NCI-H526 treated with DMSO at 0.1 percent for 48 hours (cell line): ENCODE results near the gene RIOK1.

Experiments
- DNase-seq: peaks from one replicate; lab custom pipeline; 2025; lab: John Stamatoyannopoulos, UW

RIOK1 gene

DNA sequence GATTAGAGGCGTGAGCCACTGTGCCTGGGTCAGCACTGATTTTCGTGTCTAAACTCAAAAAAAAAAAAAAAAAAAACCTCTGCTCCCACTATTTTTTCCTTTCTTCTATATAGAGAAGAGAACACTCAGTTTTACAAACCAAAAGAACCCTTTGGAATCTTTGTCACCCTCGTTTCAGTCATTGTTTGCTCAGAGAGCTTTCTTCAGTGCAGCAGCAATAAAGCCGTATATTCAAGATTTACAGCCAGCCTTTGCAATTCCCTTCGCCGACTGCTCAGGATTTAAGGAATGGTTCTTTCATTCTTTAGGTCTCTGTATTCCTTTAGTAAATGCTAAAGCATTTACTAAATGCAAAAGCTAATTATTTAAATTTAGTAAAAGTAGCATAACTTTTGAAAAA is 20.1 kb downstream of the RIOK1 start:
- no peak for DNase-seq

DNA sequence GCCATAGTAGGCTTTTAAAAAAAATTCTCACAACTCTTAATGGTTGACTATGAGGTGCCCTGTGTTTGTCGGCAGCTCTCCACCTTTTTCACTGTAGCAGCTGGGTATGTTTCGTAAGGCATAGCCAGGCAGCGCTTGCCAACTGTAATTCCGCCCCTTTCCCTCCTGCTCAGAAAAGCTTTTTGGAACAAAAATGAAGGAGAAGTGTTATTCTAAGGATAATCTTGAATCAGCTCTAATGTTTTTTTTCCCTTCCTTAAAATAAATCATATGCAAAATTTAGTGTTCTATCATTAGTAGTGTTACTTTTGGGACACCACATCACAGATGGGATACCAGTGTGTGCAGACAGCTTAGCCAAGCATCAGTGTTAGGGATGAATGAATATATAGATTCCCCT is 21.2 kb downstream of the RIOK1 start:
- no peak for DNase-seq

DNA sequence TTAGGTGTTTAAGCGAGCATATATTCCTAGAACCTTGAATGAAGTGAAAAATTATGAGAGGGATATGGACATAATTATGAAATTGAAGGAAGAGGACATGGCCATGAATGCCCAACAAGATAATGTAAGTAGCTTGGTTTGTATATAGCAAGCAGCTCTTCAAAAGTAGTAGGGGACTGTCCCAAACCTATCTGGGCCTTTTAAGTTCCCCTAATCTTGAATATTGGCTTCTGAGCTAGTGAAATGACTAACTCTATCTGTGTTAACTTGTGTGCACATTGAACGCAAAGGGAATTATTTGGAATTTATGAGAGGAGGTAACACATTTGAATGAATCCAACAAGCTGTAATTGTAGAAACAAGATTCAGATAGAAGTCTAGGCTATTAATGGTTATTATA is 21.7 kb downstream of the RIOK1 start:
- DNase-seq, result no peak

DNA sequence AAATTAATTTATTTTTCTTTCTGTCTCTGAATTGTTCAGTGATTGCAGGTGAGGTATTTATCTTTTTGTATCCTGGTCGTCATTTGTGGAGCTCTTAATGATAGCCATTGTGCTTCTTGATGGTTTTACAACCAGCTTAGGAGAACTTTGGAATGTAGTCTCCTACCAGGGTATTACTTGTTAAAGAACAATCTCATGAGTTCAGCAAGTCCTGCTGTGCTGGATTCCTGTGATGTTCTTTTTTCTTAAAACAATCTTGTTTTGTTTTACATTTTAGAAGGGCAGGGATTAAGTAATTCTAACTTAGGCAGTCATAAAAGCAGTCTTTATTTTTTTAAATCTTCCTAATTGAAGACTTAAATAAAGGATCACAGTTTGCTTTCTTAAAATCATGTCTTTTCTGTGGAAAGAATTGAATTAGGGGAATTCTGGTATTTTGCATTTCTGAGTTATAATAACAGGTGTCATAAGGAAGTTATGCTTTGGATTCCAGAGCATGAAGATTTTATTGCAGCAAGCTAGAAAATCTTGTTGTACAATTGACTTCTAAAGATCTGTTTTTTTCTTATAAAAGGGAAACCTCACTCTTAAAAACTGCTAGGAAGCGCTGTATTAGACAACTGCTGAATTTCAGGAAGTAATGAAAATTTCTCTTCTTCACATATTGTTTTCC is 23.7 kb downstream of the RIOK1 start:
- no peak for DNase-seq

DNA sequence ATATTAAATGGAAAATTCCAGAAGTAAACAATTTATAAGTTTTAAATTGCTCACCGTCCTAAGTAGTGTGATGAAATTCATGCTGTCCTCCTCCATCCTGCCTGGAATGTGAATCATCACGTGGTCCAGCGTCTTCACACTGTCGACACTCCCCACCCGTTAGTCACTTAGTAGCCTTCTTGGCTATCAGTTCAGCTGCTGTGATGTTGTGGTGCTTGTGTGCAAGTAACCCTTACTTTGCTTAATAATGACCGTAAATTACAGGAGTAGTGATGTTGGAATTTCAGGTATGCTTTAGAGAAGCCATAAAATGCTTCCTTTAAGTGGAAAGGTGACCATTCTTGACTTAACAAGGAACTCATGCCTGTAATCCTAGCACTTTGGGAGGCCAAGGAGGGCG is 25.2 kb downstream of the RIOK1 start:
- no peak for DNase-seq

DNA sequence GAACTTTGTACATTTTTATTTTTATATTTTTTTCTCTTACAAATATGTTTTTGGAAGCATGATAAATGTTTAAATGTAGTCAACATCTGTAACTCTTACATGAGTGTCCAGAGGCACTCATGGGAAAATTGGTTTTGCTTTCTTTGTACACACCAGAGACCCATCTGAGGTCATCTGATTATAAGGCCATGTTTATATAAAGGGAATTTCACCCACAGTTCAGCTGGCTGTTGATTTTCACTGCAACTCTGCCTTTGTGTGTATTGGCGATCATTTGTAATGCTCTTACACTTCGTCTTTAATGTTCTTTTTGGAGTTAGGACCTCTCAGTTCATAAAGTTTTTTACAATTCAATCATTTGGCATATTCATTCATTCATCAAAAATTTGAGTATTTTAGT is 28.1 kb downstream of the RIOK1 start:
- no peak for DNase-seq

DNA sequence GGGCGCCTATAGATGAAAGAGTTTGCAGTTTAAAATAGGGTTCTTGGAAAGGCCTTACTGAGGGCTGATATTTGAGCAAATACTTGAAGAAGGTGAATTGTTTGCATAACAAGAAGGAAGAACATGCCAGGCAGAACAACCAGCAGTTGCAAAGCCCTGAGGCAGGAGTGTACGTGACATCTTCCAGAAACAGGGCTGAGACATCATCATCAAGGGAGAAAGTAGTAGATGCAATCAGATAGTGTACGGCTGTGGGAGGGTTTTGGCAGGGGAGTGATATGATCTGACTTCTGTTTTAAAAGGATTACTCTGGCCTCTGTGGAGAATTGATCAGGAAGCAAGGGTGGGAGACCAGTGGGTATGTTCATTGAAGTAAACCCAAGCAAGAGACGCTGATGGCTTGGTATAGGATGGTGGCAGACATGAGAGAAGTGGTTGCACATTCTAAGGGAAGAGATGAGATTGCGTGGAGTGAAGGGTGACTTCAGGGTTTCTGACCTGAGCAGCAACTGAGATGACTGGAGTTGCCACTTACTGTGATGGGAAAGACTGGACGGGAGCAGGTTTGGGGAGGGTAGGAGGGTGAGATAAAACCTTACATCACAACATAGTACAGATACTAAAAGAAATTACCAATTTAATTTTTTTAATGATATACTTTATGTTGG is 28.8 kb downstream of the RIOK1 start:
- no peak for DNase-seq

DNA sequence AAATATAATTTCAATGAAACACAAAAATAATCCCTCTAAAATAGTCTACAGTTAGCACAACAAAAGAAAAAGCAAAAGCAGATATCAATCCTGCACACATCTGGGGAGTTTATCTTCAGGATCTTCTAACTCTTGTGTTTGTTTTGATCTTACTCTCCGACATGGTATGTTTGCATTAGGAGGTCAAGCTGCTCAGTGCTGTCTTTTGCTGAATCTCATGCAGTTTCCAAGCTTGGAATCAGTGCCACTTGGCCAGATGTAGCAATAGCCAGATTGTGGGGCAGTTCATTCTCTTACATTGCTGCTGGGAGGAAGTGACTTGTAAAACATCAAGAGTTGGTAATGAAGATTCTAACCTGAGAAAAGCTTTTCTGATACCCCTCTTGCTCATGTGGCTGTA is 29.5 kb downstream of the RIOK1 start:
- DNase-seq, result no peak

DNA sequence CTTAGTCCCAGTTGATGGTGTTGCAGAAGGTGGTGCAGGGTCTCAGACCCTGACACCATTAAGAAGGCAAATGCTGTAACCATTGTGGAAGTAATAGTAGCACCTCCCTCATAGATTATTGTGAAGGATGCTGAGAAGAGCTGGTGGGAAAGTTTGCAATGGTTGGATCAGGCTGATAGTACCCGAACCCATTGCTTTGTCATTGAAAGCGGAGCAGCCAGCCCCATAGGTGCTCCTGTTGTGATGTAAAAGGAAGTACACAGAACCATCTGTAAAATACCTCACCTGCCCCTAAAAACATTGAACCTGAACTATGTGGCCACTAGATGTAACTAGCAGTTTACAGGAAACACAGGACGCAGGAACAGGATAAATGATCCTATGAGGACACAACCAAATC is 31.5 kb downstream of the RIOK1 start:
- no peak for DNase-seq

DNA sequence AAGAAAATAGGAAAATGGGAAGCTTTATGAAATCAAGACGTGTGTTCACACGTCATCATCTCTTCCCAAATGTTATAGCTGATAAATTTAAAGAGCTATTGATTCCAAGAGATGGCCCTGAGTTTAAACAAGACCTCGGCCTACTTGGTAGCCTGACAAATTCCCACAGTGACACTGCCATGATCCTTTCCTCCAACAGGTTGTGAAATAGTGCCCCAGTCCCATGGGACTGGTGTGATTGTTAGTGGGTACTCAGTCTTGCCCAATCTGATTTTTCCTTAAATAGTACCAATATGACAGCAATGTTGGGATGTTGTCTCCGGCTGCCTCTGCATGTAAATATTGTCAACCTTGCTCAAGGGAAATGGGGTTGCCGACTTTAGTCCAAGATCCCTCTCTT is 34.5 kb downstream of the RIOK1 start:
- no peak for DNase-seq

DNA sequence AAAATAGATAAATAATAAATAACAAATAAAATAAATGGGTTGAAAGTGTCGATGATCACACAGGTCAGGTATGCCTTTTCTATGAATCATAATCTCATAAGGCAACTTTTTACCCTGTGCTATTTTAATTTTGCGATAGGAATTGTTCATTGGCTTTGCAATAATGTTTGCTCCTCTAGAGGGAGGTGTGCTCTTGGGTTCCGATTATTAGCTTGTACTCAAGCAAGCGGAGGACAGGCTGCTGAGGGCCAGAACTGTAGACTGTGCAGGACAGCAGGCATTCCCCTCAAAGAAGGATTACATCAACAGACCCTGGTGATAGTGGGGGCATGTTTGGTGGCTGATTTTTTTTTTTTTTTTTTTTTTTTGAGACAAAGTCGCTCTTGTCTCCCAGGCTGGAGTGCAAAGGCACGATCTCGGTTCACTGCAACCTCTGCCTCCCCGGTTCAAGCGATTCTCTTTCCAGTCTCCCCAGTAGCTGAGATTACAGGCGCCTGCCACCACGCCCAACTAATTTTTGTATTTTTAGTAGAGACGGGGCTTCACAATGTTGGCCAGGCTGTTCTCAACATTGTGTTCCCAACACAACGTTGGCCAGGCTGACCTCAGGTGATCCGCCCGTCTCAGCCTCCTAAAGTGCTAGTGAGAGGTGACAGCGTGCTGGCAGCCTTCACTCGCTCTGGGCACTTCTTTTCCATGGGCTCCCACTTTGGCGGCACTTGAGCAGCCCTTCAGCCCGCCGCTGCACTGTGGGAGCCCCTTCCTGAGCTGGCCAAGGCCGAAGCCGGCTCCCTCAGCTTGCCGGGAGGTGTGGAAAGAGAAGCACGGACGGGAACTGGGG is 35.6 kb downstream of the RIOK1 start:
- peak; percentile 40 for DNase-seq

DNA sequence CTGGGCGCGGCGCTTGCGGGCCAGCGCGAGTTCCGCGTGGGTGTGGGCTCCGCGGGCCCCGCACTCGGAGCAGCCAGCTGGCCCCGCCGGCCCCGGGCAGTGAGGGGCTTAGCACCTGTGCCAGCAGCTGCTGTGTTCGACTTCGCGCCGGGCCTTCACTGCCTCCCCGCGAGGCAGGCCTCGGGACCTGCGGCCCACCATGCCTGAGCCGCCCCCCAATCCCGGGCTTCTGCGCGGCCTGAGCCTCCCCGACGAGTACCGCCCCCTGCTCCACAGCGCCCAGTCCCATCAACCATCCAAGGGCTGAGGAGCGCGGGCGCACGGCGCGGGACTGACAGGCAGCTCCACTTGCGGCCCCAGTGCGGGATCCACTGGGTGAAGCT is 36.2 kb downstream of the RIOK1 start:
- DNase-seq, result no peak

DNA sequence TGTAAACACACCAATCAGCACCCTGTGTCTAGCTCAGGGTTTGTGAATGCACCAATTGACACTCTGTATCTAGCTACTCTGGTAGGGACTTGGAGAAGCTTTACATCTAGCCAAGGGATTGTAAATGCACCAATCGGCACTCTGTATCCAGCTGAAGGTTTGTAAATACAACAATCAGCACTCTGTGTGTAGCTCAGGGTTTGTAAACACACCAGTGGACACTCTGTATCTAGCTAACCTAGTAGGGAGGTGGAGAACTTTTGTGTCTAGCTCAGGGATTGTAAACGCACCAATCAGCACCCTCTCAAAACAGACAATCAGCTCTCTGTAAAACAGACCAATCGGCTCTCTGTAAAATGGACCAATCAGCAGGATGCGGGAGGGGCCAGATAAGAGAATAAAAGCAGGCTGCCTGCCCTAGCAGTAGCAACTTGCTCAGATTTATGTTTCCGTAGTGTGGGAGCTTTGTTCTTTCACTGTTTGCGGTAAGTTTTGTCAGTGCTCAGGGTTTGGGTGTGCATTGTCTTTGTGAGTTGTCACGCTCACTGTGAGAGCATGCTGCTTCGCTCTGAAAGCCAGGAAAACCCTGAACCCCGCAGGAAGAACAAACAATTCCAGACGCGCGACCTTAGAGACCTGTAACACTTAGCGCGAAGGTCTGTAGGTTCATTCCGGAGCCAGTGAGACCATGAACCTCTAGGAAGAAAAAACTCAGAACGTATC is 37.0 kb downstream of the RIOK1 start:
- no peak for DNase-seq

DNA sequence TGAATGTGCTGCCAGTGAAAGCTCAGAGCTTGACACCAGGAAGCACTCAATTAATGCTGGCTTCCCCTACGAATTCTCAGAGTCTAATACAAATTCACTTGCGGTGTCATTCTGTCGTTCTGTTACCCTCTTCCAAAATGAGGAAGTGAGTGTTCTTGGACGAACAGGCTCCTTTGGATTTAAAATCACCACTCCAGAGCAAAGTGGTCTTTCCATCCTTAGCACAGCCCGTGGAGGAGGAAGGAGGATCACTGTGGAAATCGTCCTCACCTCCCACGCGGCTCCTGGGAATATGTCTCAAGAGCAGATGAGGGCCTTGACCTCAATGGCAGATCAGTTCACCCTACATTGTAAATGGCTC is 41.7 kb downstream of the RIOK1 start:
- DNase-seq, result no peak

DNA sequence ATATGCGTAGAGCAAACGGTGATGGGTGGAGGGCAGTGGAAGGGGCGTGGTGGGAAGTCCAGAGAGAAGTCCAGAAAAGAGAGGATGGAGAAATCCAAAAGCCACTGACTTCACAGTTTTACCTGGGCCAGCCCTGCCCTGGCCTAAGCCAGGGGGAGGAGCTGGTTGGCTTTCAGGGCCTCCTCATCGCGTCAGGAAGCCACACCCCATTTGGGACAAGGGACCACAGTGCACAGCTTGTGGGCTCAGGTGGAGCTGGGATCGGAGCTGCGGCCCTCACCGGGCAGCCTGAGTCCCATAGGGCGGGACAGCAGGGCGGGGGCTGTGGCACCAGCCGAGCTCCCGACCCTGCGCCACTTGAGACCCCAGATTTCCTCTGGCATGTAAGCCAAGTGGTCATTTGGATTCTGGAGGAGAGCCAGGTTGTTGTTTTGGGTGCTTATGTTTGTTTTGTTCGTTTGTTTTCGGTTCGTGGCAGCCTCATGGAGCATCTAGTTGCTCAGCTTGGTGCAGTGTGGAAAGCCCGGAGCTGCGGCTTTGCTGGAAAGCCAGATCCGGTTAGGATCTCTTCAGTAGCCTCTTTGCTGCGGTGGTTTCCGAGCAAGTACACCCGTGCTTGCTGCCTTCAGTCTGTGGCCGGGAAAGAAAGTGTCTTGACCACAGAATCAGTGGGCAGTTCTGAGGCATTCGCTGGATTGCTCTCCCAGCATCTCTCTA is 42.2 kb downstream of the RIOK1 start:
- no peak for DNase-seq

DNA sequence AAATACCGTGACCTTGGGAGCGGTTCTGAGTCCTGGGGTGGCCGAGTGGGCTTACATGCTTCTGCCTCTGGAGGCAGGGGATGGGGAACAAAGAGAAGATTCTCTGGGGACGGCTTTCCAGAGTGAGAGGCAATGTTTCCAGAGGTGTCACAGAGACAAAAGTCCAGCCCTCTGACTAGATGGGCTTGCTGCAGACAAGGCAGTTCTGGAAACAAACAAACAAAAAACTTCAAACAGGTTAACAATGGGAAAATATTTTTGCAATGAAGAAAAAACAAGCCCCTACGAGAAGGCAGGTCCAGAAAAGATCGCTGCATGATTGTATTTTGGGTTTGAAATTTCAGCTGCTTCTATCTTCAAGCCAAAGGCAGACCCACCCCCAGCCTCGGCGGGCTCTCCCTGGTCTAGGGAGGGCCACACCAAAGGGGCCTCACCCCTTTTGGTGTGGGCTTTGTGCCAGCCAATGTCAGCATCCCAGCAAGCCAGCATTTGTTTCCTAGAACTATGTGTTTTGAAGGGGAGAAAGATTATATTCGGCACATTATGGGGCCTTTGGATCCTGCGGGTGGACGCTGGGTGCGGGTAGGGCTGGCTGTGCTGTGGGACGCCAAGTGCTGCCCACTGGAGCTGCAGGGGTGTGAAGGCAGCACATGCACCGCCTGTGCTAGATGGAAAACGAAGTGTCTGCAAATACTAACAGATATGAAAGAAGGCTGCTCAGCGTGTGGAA is 42.9 kb downstream of the RIOK1 start:
- no peak for DNase-seq

DNA sequence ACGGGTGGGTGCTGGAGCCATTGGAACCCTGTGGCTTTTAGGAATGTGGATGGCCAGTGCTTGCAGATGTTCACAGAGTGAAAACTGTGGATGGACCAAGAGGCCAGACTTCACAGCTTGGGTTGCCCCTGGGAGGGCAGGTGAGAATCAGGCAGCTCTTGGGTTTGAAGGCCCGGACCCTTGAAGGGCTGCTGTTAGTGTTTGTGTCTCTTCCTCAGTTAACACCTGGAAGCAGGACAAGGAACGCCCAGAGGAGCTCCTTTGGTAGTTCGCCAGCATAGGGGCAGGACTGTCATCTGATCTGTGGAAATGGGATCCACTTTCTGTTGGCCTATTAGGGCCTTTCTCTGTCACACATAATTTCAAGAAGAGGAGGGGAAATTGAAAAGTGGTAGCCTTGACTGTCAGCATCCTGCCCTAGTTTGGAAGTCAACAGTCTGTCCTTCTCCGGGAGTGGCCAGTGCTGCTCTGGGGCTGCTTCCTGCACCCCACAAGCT is 43.6 kb downstream of the RIOK1 start:
- no peak for DNase-seq

DNA sequence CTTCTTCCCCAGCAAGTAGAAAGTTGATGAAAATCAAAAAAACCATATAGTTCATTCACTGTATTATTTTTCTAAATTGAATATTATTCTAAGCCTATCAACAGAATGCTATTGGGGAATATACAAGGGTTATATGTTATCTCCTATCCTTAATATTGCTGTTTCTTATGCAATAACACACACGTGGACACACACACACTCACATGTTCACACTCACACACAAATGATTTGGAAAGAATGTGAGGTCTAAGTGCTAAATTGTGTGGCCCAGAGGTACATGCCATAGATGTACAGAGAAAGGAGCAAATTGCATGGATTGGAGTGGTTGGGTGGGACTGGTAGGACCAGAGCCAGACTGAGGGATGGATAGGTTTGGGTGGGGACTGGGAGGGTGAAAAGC is 45.1 kb downstream of the RIOK1 start:
- DNase-seq, result no peak

DNA sequence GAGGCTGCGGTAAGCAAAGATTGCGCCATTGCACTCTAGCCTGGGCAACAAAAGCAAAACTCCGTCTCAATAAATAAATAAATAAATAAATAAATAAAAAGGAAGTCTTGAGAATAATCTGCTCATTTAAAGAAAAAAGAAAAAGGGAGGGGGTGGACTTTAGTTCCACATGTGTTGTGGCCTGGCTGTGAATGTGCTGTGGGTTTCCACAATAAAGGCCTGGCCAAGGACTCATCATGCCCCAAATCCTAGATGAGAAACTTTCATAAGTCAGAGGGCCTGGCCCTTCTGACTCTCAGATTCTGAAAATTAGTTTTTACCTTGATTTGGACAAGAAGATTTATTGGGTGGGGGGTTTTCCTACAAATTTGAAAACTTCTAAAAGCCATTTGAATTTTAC is 48.4 kb downstream of the RIOK1 start:
- no peak for DNase-seq

DNA sequence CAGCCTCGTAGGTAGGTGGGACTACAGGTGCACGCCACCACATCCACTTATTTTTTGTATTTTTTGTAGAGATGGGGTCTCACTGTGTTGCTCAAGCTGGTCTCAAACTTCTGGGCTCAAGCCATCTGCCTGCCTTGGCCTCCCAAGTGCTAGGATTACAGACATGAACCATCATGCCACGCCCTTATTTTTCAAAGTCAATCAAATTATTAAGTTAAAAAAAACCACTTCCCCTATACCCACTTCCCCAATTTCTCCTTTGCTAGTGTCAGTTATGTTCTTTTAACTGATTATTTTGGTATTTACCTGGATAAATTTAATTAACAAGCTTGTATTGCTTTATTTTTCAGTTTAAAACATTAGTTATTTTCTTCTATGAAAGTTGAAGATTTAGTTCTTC is 49.6 kb downstream of the RIOK1 start:
- DNase-seq, result no peak

DNA sequence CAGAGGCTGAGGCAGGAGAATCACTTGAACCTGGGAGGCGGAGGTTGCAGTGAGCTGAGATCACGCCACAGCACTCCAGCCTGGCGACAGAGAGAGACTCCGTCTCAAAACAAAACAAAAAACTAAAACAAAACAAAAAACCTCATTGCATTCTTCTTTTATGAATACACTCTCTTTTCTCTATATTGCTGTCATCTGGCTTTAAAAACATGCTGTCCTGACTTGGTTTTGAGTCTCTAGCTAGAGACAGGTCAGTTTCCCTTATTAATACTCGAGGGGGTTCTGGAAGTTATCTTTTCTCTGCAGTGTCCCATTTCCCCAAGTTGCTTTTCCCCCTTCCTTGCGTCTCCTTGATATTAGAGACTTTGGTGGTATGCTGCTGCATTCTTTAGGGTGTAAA is 50.9 kb downstream of the RIOK1 start:
- DNase-seq, result no peak
